Kidney epithelial cell (primary cell): ENCODE results near the gene PICALM. TPM values are rescaled to one million over a fixed set of nuclear protein-coding genes. Genes with fewer than 3 reads are reported as not detected.

Source experiments
- DNase-seq: peaks from one replicate; pipeline ENCODE4 v3.0.0-alpha.2; 2010; ENCODE audit warnings: low read depth
- H3K27me3 ChIP-seq: 2 replicates; pipeline ENCODE4 v1.6.0; 2011; ENCODE audit warnings: low read length; ENCODE audit not compliant: control insufficient read depth, insufficient read depth
- H3K36me3 ChIP-seq: 2 replicates; pipeline ENCODE4 v1.5.1; 2011; ENCODE audit warnings: low read length; ENCODE audit not compliant: control insufficient read depth, insufficient read depth
- H3K4me3 ChIP-seq: 2 replicates; pipeline ENCODE4 v1.5.1; 2011; ENCODE audit warnings: low read depth, mild to moderate bottlenecking, control low read depth, low read length
- total RNA-seq: library from RNA; depleted of rRNA; stranded (reverse); fragments of >200 nt; gene quantifications from 2 replicates; pipeline ENCODE4 v1.2.3, GENCODE V29; 2015
- TF ChIP-seq, protein P1 (sequence below): IDR thresholded peaks from 2 replicates; pipeline ENCODE4 v1.5.1; 2011; ENCODE audit warnings: mild to moderate bottlenecking, moderate library complexity, low read length, control low read depth, inconsistent platforms; ENCODE audit not compliant: insufficient read depth, poor library complexity, severe bottlenecking

PICALM gene
- total RNA-seq, 1 donor from 2014 or later = 294 TPM

DNA sequence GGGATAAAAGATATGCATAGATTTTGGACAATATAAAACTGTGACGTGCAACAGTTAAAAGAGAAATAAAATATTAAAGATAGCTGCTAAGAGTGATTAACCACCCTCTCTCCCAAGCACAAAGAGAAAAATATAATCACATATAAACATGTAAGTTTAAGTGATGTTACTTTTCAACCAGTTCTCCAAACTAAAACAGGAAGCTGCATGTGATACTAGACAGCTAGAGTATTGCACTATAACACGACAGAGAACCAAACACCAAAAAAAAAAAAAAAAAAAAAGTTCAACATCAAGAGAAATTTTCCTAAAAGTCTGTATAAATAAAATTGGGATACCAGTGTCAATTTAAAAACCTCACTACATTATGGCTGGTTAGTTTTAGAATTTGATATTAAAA lies 79.1 kb downstream of the PICALM start:
- TF ChIP-seq, protein P1, sequence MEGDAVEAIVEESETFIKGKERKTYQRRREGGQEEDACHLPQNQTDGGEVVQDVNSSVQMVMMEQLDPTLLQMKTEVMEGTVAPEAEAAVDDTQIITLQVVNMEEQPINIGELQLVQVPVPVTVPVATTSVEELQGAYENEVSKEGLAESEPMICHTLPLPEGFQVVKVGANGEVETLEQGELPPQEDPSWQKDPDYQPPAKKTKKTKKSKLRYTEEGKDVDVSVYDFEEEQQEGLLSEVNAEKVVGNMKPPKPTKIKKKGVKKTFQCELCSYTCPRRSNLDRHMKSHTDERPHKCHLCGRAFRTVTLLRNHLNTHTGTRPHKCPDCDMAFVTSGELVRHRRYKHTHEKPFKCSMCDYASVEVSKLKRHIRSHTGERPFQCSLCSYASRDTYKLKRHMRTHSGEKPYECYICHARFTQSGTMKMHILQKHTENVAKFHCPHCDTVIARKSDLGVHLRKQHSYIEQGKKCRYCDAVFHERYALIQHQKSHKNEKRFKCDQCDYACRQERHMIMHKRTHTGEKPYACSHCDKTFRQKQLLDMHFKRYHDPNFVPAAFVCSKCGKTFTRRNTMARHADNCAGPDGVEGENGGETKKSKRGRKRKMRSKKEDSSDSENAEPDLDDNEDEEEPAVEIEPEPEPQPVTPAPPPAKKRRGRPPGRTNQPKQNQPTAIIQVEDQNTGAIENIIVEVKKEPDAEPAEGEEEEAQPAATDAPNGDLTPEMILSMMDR = no peak
- no peak overlapping the region for H3K4me3 ChIP-seq
- DNase-seq = no peak
- H3K27me3 ChIP-seq = no peaks in the 10 kb centered on the region
- H3K36me3 ChIP-seq = no peaks in the 10 kb centered on the region

DNA sequence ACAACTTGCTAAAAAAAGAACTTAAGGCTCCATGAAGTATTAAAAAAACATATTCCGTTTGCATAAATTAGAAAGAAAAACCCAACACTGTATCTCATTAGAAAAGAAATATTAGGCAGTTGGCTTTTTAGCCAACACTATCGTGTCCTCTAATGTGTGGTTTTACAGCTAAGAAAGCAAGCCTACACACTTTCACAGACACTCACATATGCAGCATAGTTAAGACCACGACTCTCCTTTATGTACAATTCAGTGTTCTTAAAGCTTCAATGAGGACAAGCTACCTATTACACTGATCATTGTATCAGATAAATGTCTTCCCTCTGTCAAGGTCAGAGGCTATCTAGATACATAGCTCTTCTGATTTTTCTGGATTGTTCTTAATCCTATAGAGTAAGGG lies 80.1 kb downstream of the PICALM start:
- Histone ChIP-seq H3K4me3 (no peak overlapping the region), H3K36me3 (no peaks in the 10 kb centered on the region), H3K27me3 (no peaks in the 10 kb centered on the region)
- no peak for DNase-seq
- TF ChIP-seq, protein P1 = no peak

DNA sequence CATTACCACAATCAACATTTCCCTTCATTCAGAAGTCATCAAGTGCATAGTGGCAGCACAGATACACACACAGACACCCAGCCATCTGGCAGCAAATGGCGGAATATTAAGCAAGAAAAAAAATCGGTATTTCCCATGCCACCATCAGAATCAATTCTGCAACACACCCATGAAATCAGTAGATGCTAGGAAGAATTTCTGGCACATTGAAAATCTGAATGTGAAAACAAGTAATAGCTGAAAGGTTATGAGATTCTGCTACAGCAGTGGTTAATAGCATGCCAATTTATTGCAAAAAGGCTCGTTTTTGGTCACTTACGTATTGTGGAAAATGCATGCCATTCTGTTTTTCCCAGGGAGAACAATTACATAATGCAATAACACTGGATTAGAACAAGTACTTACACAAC lies 91.1 kb downstream of the PICALM start:
- TF ChIP-seq, protein P1 = no peak
- peaks cover 1% of the 10 kb centered on the region for H3K36me3 ChIP-seq
- no peaks in the 10 kb centered on the region for H3K27me3 ChIP-seq
- no peak for DNase-seq
- H3K4me3 ChIP-seq = no peak overlapping the region

DNA sequence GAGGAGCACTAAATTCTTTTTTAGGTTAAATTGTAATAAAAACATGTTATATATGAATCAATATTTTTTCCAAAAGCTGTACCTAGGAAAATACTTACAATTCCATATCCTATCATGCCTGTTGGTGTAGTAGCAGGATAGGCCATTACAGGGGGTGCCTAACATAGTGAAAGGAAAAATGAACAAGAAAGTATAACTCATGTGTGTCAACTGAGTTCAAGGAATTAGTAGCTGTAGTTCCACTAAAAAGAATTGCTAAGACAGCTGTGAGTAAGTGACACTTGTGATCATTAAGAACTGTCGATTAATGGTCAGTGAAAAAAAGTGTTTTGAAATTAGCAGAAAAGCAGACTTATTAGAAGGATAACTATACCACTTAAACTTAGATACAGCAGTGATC lies 92.4 kb downstream of the PICALM start:
- DNase-seq = no peak
- no peak overlapping the region for H3K4me3 ChIP-seq
- peaks cover 1% of the 10 kb centered on the region for H3K36me3 ChIP-seq
- TF ChIP-seq, protein P1 = no peak
- H3K27me3 ChIP-seq = no peaks in the 10 kb centered on the region

DNA sequence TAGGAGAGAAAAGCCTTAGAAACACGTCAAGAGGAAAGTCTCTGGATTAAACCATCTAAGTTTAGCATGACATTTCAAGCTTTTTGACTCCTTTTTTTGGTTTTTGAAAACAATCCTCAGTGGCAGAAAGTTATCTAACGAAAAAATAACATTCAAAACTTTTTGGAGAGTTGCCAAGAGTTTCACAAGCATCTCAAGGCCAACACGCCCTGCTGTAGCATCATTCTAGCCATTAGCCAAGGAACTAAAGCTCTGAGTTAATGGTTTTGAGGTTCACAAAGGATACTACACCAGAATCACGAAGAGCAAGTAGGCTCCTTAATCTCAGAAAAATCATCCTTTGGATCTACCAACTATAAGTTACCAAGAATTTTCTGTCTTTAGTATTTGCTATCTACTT lies 94.8 kb downstream of the PICALM start:
- peaks cover 1% of the 10 kb centered on the region for H3K36me3 ChIP-seq
- TF ChIP-seq, protein P1 = no peak
- DNase-seq = no peak
- H3K4me3 ChIP-seq = no peak overlapping the region
- H3K27me3 ChIP-seq = no peaks in the 10 kb centered on the region

DNA sequence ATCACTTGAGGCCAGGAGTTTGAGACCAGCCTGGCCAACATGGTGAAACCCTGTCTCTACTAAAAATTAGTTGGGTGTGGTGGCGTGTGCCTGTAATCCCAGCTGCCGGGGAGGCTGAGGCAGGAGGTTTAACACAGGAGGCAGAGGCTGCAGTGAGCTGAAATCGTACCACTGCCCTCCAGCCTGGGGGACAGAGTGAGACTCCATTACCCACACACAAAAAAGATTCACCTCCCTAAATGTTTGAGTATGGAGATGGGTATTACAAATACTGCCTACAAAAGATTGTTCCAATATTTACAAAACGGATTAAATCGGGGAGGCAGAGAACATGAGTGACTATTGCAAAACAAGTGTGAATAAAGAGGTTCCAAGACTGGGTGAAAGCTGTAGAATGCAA lies 98.3 kb downstream of the PICALM start:
- Histone ChIP-seq H3K4me3 (no peak overlapping the region), H3K36me3 (peaks cover 3% of the 10 kb centered on the region), H3K27me3 (no peaks in the 10 kb centered on the region)
- no peak for DNase-seq
- TF ChIP-seq, protein P1 = no peak
